GM10847 (cell line): Measurements from ENCODE around the gene PODXL.

Experiments
- POLR2A ChIP-seq: IDR thresholded peaks from 2 replicates; pipeline ENCODE4 v1.6.1; 2011; ENCODE audit not compliant: insufficient read length; ENCODE audit errors: extremely low read depth

PODXL gene

GRCh38 chr7:131529617-131530016 is 26.8 kb downstream of the PODXL start:
- no peak for TF ChIP-seq POLR2A

GRCh38 chr7:131529179-131529578 is 27.2 kb downstream of the PODXL start:
- no peak for TF ChIP-seq POLR2A

- TF ChIP-seq POLR2A, result no peak
Measured at GRCh38 chr7:131527456-131527855, 29.0 kb downstream of the PODXL start.

GRCh38 chr7:131525820-131526219 is 30.6 kb downstream of the PODXL start:
- TF ChIP-seq POLR2A, result no peak

GRCh38 chr7:131524703-131525102 is 31.7 kb downstream of the PODXL start:
- no peak for TF ChIP-seq POLR2A

GRCh38 chr7:131524115-131524514 is 32.3 kb downstream of the PODXL start:
- TF ChIP-seq POLR2A, result no peak

- no peak for TF ChIP-seq POLR2A
Measured at GRCh38 chr7:131522325-131522930, 34.0 kb downstream of the PODXL start.

GRCh38 chr7:131521651-131522163 is 34.7 kb downstream of the PODXL start:
- TF ChIP-seq POLR2A, result no peak

- no peak for TF ChIP-seq POLR2A
Measured at GRCh38 chr7:131518626-131519025, 37.8 kb downstream of the PODXL start.

GRCh38 chr7:131517218-131517923 is 39.1 kb downstream of the PODXL start:
- TF ChIP-seq POLR2A, result no peak

- TF ChIP-seq POLR2A, result no peak
Measured at GRCh38 chr7:131513245-131514061, 43.0 kb downstream of the PODXL start.

- TF ChIP-seq POLR2A, result no peak
Measured at GRCh38 chr7:131511774-131512535, 44.5 kb downstream of the PODXL start.

- no peak for TF ChIP-seq POLR2A
Measured at GRCh38 chr7:131511071-131511470, 45.4 kb downstream of the PODXL start.

GRCh38 chr7:131509781-131510180 is 46.6 kb downstream of the PODXL start:
- no peak for TF ChIP-seq POLR2A
